SU-DHL-6 (cell line): ENCODE data around the gene HDDC3.

ENCODE experiments used
- H2AFZ ChIP-seq: fragments of 200-600 bp; sonication (generic); 2 replicates; pipeline ENCODE4 v1.6.1; 2014; ENCODE audit warnings: low read depth, mild to moderate bottlenecking, moderate library complexity, mixed read lengths, antibody characterized with exemption, low read length; ENCODE audit not compliant: severe bottlenecking
- H3F3A ChIP-seq: fragments of 200-600 bp; shearing (Covaris generic); 2 replicates; pipeline ENCODE4 v1.6.0; 2016; ENCODE audit warnings: antibody characterized with exemption, mild to moderate bottlenecking; ENCODE audit not compliant: insufficient read depth
- H3K27ac ChIP-seq: fragments of 200-600 bp; sonication (generic); 2 replicates; pipeline ENCODE4 v1.5.1; 2016; ENCODE audit warnings: low read depth, mild to moderate bottlenecking, low read length, moderate library complexity, mixed read lengths
- H3K27me3 ChIP-seq: fragments of 200-600 bp; sonication (generic), shearing (Covaris generic); 2 replicates; pipeline ENCODE4 v1.6.0; 2014; ENCODE audit warnings: mild to moderate bottlenecking, low read length
- H3K36me3 ChIP-seq: fragments of 200-600 bp; sonication (generic); 2 replicates; pipeline ENCODE4 v1.6.1; 2014; ENCODE audit warnings: mild to moderate bottlenecking, low read length, mixed read lengths
- H3K4me2 ChIP-seq: fragments of 300-600, 200-600 bp; shearing (Covaris generic), sonication (generic); 2 replicates; pipeline ENCODE4 v1.6.0; 2014; ENCODE audit warnings: low read length, low read depth, mild to moderate bottlenecking; ENCODE audit not compliant: poor library complexity, severe bottlenecking
- H3K4me3 ChIP-seq: fragments of 200-600 bp; sonication (generic); 2 replicates; pipeline ENCODE4 v1.5.1; 2014; ENCODE audit warnings: antibody characterized with exemption, low read length, mild to moderate bottlenecking, mixed read lengths; ENCODE audit not compliant: insufficient read depth, poor library complexity, severe bottlenecking
- H3K79me2 ChIP-seq: fragments of 200-600 bp; sonication (generic); 2 replicates; pipeline ENCODE4 v1.6.1; 2014; ENCODE audit warnings: mild to moderate bottlenecking, low read length, moderate library complexity; ENCODE audit not compliant: insufficient read depth
- H3K9ac ChIP-seq: fragments of 200-600 bp; sonication (generic); 2 replicates; pipeline ENCODE4 v1.7.0; 2014; ENCODE audit warnings: mild to moderate bottlenecking, low read length
- H3K9me2 ChIP-seq: fragments of 200-600 bp; sonication (generic); replicated peaks from 2 replicates; pipeline ENCODE4 v1.6.1; 2014; ENCODE audit warnings: low read length; ENCODE audit not compliant: insufficient read depth
- H3K9me3 ChIP-seq: fragments of 200-600 bp; sonication (generic); 2 replicates; pipeline ENCODE4 v1.6.1; 2014; ENCODE audit warnings: low read length, mixed read lengths; ENCODE audit not compliant: insufficient read depth
- H4K20me1 ChIP-seq: fragments of 200-600 bp; sonication (generic); 2 replicates; pipeline ENCODE4 v1.6.1; 2014; ENCODE audit warnings: low read depth, mild to moderate bottlenecking, antibody characterized with exemption, low read length, moderate library complexity, mixed read lengths
- CTCF ChIP-seq: fragments of 200-600 bp; sonication (generic); IDR thresholded peaks from one replicate; pipeline ENCODE4 v1.5.1; 2017; ENCODE audit warnings: antibody characterized with exemption, mild to moderate bottlenecking, low read length, moderate library complexity; ENCODE audit not compliant: insufficient read depth, poor library complexity, severe bottlenecking
- EZH2phosphoT487 ChIP-seq: fragments of 200-600 bp; sonication (generic), shearing (Covaris generic); conservative IDR thresholded peaks from 2 replicates; pipeline ENCODE4 v1.6.1; 2018; ENCODE audit warnings: mild to moderate bottlenecking, antibody characterized with exemption, low read length, moderate library complexity, mixed read lengths

HDDC3 gene

GRCh38 chr15:90905306-90906180 is 26.8 kb downstream of the HDDC3 start:
- H3K4me3 ChIP-seq = no peak overlapping the region
- H3F3A ChIP-seq = peaks cover 9% of the 10 kb centered on the region; the same call in 1 of the 2 replicates
- no peak overlapping the region for H3K4me2 ChIP-seq
- no peak overlapping the region for H3K27ac ChIP-seq
- H3K27me3 ChIP-seq = no peaks in the 10 kb centered on the region
- H3K36me3 ChIP-seq = no peaks in the 10 kb centered on the region
- no peaks in the 10 kb centered on the region for H3K9me2 ChIP-seq
- H3K9ac ChIP-seq = no peak overlapping the region
- no peaks in the 10 kb centered on the region for H3K9me3 ChIP-seq
- TF ChIP-seq EZH2phosphoT487 (no peak), CTCF (no peak)
- H4K20me1 ChIP-seq = no peaks in the 10 kb centered on the region
- H2AFZ ChIP-seq = no peak overlapping the region
- H3K79me2 ChIP-seq = no peaks in the 10 kb centered on the region

DNA sequence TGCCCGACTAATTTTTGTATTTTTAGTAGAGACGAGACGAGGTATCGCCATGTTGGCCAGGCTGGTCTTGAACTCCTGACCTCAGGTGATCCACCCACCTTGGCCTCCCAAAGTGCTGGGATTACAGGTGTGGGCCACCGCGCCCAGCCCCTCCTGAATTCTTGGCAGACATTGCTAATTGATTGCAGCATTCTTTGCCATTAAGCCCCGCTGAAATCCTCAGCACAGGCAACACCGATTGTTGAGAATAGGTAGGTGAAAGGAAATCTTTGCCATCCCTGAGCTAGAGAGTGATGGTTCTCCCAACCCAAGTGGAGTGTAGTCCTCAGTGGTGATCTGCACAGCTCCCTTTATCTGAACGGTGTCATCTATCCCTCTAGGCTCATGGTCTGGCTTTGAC is 27.6 kb downstream of the HDDC3 start:
- TF ChIP-seq CTCF (no peak), EZH2phosphoT487 (no peak)
- no peak overlapping the region for H3K4me2 ChIP-seq
- no peaks in the 10 kb centered on the region for H3K9me3 ChIP-seq
- no peak overlapping the region for H3K4me3 ChIP-seq
- no peaks in the 10 kb centered on the region for H3K36me3 ChIP-seq
- H4K20me1 ChIP-seq = no peaks in the 10 kb centered on the region
- H3K9ac ChIP-seq = no peak overlapping the region
- H3K27ac ChIP-seq = no peak overlapping the region
- H3K79me2 ChIP-seq = no peaks in the 10 kb centered on the region
- H3K27me3 ChIP-seq = no peaks in the 10 kb centered on the region
- H3K9me2 ChIP-seq = no peaks in the 10 kb centered on the region
- peaks cover 9% of the 10 kb centered on the region; the same call in 1 of the 2 replicates for H3F3A ChIP-seq
- no peak overlapping the region for H2AFZ ChIP-seq

DNA sequence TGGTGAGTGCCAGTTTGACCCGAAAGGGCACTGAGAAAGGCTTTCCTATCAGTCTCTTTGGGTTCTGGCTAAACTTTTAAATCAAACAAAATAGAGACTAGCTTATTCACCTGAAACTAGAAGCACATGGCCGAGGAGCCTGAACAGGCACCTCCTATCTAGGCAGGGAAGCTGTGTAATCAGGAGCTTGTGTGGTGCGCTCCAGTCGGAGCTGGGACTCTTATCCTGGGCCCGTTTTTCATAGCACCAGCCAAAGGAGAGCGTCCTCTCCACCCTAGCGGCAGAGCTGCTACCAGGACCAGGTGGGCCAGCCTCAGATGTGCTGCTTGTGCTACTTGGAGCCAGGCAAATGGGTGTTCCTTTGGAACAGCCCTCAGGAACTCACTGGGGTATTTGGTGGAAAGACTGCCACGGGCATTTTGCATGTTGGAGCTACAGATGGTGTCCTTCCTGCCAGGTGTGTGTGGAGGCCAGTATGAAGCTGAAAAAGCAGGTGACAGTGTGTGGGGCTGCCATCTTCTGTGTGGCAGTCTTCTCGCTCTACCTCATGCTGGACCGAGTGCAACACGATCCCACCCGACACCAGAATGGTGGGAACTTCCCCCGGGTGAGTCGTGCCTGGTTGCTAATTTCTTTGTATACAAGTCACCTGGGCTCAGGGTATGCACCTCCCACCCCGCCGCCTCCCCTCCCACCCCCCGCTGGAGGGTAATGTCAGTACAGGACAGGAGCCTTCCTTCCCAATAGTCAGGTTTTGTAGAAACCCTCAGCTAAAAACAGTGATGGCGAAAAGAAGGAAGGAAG is 28.4 kb downstream of the HDDC3 start:
- Histone ChIP-seq H3K79me2 (no peaks in the 10 kb centered on the region), H3K4me3 (no peak overlapping the region), H3K27ac (no peak overlapping the region), H3K9ac (peak overlapping the region; percentile 63; the same call in 1 of the 2 replicates), H2AFZ (no peak overlapping the region), H4K20me1 (no peaks in the 10 kb centered on the region), H3K27me3 (no peaks in the 10 kb centered on the region), H3K9me3 (no peaks in the 10 kb centered on the region), H3K36me3 (no peaks in the 10 kb centered on the region), H3F3A (peaks cover 9% of the 10 kb centered on the region; the same call in 1 of the 2 replicates), H3K9me2 (no peaks in the 10 kb centered on the region), H3K4me2 (peak overlapping the region; percentile 71)
- no peak for TF ChIP-seq CTCF
